Measurements from ENCODE around the gene MYRIP.
"Not testable (repeated sequence)": the region's sequence is repeated elsewhere in the genome, so short reads cannot be mapped to it uniquely, and the experiment has no call there.

Gene MYRIP

GRCh38 chr3:39977058-39977794 lies 167.8 kb downstream of the MYRIP start:
- DNase-seq, result no peak

GRCh38 chr3:39978308-39978707 lies 168.9 kb downstream of the MYRIP start:
- no peak for DNase-seq

GRCh38 chr3:39980058-39980457 lies 170.6 kb downstream of the MYRIP start:
- DNase-seq, result no peak

GRCh38 chr3:39980781-39981180 lies 171.4 kb downstream of the MYRIP start:
- no peak for DNase-seq

- no peak for DNase-seq
Measured at GRCh38 chr3:39981547-39982184, 172.3 kb downstream of the MYRIP start.

- DNase-seq, result no peak
Measured at GRCh38 chr3:39982665-39983357, 173.4 kb downstream of the MYRIP start.

- no peak for DNase-seq
Measured at GRCh38 chr3:39989746-39990145, 180.3 kb downstream of the MYRIP start.

GRCh38 chr3:39990532-39990931 lies 181.1 kb downstream of the MYRIP start:
- no peak for DNase-seq

- no peak for DNase-seq
Measured at GRCh38 chr3:40008796-40009195, 199.4 kb downstream of the MYRIP start.

- DNase-seq, result no peak
Measured at GRCh38 chr3:40009991-40010390, 200.6 kb downstream of the MYRIP start.

- no peak for DNase-seq
Measured at GRCh38 chr3:40012381-40012780, 203.0 kb downstream of the MYRIP start.

- no peak for DNase-seq
Measured at GRCh38 chr3:40016391-40016790, 207.0 kb downstream of the MYRIP start.

- DNase-seq, result no peak
Measured at GRCh38 chr3:40018369-40018768, 209.0 kb downstream of the MYRIP start.

- DNase-seq, result no peak
Measured at GRCh38 chr3:40019376-40019775, 210.0 kb downstream of the MYRIP start.

- DNase-seq, result no peak
Measured at GRCh38 chr3:40020689-40021088, 211.3 kb downstream of the MYRIP start.

GRCh38 chr3:40021338-40021737 lies 211.9 kb downstream of the MYRIP start:
- DNase-seq, result no peak

GRCh38 chr3:40022297-40022827 lies 213.0 kb downstream of the MYRIP start:
- DNase-seq, result no peak

GRCh38 chr3:40024526-40024925 lies 215.1 kb downstream of the MYRIP start:
- DNase-seq, result no peak

GRCh38 chr3:40025892-40026291 lies 216.5 kb downstream of the MYRIP start:
- DNase-seq, result not testable (repeated sequence)

- DNase-seq, result no peak
Measured at GRCh38 chr3:40035177-40035576, 225.8 kb downstream of the MYRIP start.

- no peak for DNase-seq
Measured at GRCh38 chr3:40037582-40037981, 228.2 kb downstream of the MYRIP start.

GRCh38 chr3:40042752-40043443 lies 233.5 kb downstream of the MYRIP start:
- DNase-seq, result no peak

GRCh38 chr3:40043444-40043755 lies 234.0 kb downstream of the MYRIP start:
- DNase-seq, result no peak

Data from GF-D8 (cell line).